ENCODE results near the gene SRD5A1.
A peak's percentile ranks its signal among the peaks of the same experiment; 100 is the strongest.

SRD5A1 gene

GRCh38 chr5:6713274-6714225 lies 80.3 kb downstream of the SRD5A1 start, which contains the start of gene TENT4A:
TENT4A (plus strand) TSS chr5:6713432; CDS start chr5:6713984, 552 bp downstream.
- DNase-seq (ENCODE audit: low spot score): peak; percentile 59

GRCh38 chr5:6714226-6715041 lies 81.2 kb downstream of the SRD5A1 start:
- no peak for DNase-seq (ENCODE audit: low spot score)

DNA sequence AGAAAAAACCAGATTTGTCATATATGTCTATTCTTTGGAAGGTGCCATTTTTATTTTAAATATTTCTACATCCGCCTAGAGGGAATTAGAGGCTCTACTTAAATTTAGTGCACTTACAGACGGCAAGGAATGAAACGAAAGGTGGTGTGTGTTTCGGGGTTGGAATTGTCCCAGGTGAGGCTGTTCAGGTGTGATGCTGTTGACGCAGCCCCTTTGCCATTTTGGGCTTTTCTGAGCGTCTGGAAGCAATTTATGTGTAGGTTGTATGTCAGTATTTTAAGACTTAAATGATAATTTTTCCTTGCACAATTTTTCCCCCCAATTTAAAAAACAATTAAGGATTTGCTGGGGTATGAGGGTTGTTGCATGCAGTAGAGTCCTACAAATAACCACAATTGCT lies 82.0 kb downstream of the SRD5A1 start:
- no peak for DNase-seq (ENCODE audit: low spot score)

DNA sequence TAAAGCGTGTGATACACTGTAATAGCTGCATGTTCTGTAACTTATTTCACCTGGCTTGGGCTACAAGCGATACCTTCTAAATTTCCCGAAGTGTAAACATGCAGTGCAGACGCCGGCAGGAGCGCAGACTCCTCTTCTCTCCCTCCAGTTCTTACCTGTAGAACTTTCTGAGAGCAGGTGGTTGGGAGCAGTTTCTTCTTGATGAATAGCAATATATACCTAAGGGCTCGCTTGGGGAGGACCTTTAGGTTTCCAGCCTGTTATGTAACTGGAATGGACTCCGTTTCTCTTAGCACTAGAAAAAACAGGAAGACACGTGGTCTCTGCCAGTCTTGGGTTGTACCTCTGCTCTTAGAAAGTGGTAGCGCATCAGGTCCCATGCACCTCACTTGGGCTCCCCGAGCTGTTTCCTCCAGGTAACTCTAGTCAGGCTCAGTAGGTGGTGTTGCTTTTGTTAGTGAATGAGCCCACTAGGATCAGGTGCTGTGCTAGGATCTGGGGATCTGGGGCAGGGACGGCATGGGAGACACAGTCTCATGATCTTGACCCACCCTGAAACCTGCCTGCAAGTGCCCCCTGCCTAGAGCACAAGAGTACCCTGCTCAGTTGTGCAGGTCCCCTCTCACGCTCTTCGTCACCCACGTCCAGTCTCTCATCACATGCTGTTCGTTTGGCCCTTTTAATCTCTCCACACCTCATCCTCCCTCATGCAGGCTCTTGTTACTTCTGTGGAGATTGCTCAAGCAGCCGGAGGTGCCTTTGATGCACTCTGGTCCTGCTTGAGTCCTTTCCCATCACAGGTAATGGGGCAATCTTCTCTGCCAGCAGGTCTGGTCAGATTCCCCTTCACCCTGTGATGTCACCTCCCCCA lies 82.8 kb downstream of the SRD5A1 start:
- DNase-seq (ENCODE audit: low spot score): no peak

- DNase-seq (ENCODE audit: low spot score): no peak
Measured at GRCh38 chr5:6716629-6717149, 83.4 kb downstream of the SRD5A1 start.

DNA sequence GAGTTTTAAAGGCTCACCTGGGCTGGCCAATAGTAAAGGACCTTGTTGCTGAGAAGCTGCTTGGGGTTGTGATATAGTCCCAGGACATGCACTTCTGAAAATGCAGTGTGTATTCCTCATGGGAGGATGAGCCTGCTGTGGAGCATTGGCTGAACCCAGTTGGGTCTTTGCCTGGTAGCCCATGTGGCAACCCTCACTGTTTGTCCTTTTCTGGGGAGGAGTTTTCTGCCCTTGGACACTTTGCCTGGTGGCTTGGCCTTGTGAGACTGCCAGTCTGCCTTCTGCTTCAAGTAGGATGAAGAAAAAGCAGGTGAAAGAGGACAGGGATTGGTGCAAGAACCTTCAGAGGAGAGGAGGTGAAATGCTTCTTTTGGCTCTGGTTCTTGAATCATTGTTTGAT lies 84.0 kb downstream of the SRD5A1 start:
- DNase-seq (ENCODE audit: low spot score): no peak

- DNase-seq (ENCODE audit: low spot score): no peak
Measured at GRCh38 chr5:6717687-6718086, 84.4 kb downstream of the SRD5A1 start.

DNA sequence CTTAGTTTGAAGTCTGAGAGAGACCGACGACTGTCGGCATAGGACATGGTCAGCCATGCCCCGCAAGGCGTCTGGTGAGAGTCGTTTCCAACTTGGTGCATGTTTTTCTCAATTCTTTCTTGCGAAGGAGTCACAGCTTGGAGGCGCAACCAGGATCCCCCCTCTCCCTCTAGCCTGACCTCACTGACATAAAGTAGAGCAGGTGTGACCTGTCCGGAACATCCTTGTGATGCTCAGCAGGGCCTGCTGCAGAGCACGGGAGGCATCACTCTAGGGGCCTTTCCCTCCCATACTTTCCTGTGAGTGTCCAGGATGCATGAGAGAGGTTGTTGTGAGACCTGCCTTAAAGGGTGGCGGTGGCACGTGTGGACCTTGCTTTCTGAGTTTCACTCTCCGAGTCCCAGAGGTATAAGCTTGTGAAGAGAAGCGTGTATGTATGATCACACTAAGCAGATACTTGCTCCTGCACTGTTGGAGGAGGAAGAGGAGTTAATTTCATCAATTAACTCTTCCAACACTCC lies 85.0 kb downstream of the SRD5A1 start:
- no peak for DNase-seq (ENCODE audit: low spot score)

DNA sequence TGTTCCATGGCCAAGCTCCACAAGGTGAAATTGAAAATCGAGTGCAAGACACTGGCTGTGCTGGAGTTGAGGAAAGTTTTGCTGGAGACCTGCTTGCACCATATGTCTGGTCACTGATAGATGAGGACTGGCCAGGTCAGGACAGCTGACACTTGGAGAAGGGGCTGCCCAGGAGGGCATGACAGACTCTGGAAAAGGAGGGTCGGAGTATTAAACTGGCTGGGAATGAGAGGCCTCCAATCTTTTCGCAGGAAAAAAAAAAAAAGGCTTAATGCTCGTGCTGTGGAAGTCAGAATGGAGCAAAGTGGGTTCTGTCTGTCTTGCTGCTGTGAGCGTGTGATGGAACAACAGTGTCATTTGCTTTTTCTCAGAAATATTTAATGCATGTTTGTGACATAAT lies 85.5 kb downstream of the SRD5A1 start:
- no peak for DNase-seq (ENCODE audit: low spot score)

DNA sequence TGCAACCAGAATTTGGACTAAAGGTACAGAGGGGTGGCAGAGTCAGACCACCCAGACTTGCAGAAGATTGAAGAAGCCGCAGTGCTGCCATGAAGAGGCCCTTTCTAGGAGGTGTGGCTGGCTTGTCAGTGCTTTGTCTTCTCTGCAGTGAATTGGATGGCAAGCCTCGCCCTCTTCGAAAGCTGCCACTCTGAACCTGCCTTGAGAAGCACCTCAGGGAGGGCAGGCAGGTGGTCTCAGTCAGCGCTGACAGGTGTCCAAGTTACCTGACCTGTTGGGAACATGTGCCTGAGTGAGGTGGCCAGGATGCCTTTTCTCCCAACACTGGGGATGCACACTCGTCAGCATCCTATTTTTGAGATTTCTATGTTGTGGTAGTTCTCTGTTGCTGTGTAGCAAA lies 86.2 kb downstream of the SRD5A1 start:
- no peak for DNase-seq (ENCODE audit: low spot score)

- DNase-seq (ENCODE audit: low spot score): peak; percentile 49
Measured at GRCh38 chr5:6719896-6720560, 86.8 kb downstream of the SRD5A1 start.

DNA sequence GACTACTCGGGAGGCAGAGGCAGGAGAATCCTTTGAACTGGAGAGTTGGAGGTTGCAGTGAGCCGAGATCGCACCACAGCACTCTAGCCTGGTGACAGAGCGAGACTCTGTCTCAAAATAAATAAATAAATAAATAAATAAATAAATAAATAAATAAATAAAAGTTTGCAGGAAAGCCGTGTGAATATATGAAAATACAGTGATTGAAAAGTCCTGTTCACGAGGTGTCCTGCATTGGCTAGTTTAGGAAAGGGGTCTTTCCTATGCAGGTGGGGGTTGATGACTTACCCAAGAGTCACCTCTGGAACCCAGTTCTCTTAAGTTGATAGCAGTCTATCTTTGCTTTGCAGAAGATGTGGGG lies 87.3 kb downstream of the SRD5A1 start:
- DNase-seq (ENCODE audit: low spot score): no peak

- peak; percentile 33 for DNase-seq (ENCODE audit: low spot score)
Measured at GRCh38 chr5:6721442-6721841, 88.2 kb downstream of the SRD5A1 start.

DNA sequence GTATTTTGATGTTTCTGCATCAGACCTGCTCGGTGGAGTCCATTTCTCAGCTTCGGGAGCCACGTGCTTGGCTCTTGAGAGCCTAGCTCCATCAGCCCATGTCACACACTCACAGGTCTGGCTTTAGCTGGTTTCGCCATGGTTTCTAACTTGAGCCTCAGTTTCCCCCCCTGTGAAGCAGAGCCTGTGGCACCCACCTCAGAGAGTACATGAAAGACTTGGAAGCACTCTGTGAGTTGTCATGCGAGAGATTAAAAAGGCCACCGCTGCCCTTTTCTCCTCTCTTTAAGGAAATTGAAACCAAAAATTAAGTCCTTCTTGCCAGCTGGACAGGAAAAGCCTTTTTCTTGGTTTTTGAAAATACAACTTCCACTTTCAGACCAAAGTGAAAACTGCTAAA lies 88.8 kb downstream of the SRD5A1 start:
- no peak for DNase-seq (ENCODE audit: low spot score)

DNA sequence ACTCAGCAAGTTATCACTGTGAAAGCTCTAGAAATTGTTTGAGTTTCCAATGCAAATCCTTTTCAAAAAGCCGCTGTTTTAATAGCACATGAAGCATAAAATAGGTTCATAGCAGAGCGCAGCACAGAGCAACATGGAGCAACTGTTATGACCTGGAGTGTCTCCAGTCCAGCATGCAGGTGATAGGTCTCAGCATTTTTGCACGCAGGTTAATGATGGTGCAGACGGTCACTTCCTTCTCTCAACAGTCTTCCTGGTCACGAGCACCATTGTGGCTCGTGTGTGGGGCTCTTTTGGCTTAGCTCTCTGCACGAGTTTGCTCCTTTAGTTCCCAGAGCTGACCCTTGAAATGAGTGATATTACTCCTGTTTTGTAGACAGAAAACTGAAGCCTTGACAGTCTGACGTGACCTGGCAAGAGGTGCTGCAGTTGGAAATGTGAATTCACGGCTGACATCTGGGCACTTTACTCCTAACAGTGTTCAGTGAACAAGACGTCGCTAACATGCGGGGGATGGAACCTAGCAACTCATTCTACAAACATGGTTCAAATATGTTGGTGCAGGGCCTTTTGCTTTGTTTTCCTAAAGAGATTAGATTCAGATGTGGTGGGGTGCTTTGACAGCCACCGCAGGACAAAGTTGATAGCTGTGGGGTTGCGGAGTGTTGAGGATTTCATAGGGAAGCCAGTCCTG lies 90.0 kb downstream of the SRD5A1 start:
- DNase-seq (ENCODE audit: low spot score): no peak

- no peak for DNase-seq (ENCODE audit: low spot score)
Measured at GRCh38 chr5:6723816-6724300, 90.6 kb downstream of the SRD5A1 start.
